SK-N-SH treated with all-trans-retinoic acid at 6 μM for 48 hours (cell line): ENCODE results near the gene KREMEN1.

Experiments used
- ARNTL ChIP-seq: fragments of 450-650 bp; formaldehyde crosslinking; IDR thresholded peaks from 2 replicates; pipeline ENCODE4 v1.5.0; 2020; ENCODE audit warnings: low read depth, mild to moderate bottlenecking, moderate library complexity, borderline replicate concordance
- ISL1 ChIP-seq: fragments of 250-450 bp; sonication (Bioruptor Pico); IDR thresholded peaks from 2 replicates; pipeline ENCODE4 v2.1.2; 2022; ENCODE audit warnings: mild to moderate bottlenecking, moderate library complexity
- PATZ1 ChIP-seq: fragments of 250-450 bp; sonication (Bioruptor Pico); IDR thresholded peaks from 2 replicates; pipeline ENCODE4 v1.8.0; 2020; ENCODE audit warnings: mild to moderate bottlenecking, moderate library complexity, borderline replicate concordance
- RARB ChIP-seq: fragments of 250-450 bp; sonication (Bioruptor Pico); IDR thresholded peaks from 2 replicates; pipeline ENCODE4 v1.8.0; 2021; ENCODE audit warnings: mild to moderate bottlenecking, moderate library complexity
- ZFP3 ChIP-seq: fragments of 250-450 bp; sonication (Bioruptor Pico); IDR thresholded peaks from 2 replicates; pipeline ENCODE4 v1.5.0; 2020; ENCODE audit warnings: mild to moderate bottlenecking, moderate library complexity
- ZFP30 ChIP-seq: fragments of 450-650 bp; formaldehyde crosslinking; IDR thresholded peaks from 2 replicates; pipeline ENCODE4 v1.5.0; 2022; ENCODE audit warnings: mild to moderate bottlenecking, moderate library complexity
- ZNF8 ChIP-seq: fragments of 450-650 bp; formaldehyde crosslinking; IDR thresholded peaks from 2 replicates; pipeline ENCODE4 v1.5.0; 2020; ENCODE audit warnings: mild to moderate bottlenecking, moderate library complexity
- TF ChIP-seq, protein P1 (sequence below): fragments of 250-450 bp; sonication (Bioruptor Pico); IDR thresholded peaks from 2 replicates; pipeline ENCODE4 v1.5.1; 2020; ENCODE audit warnings: low read depth, mild to moderate bottlenecking, moderate library complexity

GRCh38 chr22:29040385-29041275 lies 32.2 kb upstream of the KREMEN1 start:
- TF ChIP-seq ARNTL, result no peak
- TF ChIP-seq ZNF8 (CRISPR knock-in tag), result no peak
- no peak for TF ChIP-seq ZFP30 (CRISPR knock-in tag)
- TF ChIP-seq ISL1 (CRISPR knock-in tag), result no peak
- no peak for TF ChIP-seq ZFP3 (CRISPR knock-in tag)
- TF ChIP-seq, protein P1, sequence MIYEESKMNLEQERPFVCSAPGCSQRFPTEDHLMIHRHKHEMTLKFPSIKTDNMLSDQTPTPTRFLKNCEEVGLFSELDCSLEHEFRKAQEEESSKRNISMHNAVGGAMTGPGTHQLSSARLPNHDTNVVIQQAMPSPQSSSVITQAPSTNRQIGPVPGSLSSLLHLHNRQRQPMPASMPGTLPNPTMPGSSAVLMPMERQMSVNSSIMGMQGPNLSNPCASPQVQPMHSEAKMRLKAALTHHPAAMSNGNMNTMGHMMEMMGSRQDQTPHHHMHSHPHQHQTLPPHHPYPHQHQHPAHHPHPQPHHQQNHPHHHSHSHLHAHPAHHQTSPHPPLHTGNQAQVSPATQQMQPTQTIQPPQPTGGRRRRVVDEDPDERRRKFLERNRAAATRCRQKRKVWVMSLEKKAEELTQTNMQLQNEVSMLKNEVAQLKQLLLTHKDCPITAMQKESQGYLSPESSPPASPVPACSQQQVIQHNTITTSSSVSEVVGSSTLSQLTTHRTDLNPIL, result no peak
- TF ChIP-seq PATZ1, result no peak
- TF ChIP-seq RARB, result no peak
